GM12892 (cell line): Measurements from ENCODE around the gene FAM3C.
"Not testable (repeated sequence)": the region's sequence is repeated elsewhere in the genome, so short reads cannot be mapped to it uniquely, and the experiment has no call there.

Experiments used
- DNase-seq: peaks from one replicate; pipeline ENCODE4 v3.0.0; 2011; ENCODE audit not compliant: insufficient read length
- FAIRE-seq: peaks from 2 replicates; lab custom pipeline; 2011; peaks lifted over from hg19 to GRCh38; lab: Jason Lieb, UNC
- POLR2A ChIP-seq: IDR thresholded peaks from 2 replicates; pipeline ENCODE4 v1.6.1; 2011; ENCODE audit warnings: low read depth, low read length, control low read depth
- POLR2AphosphoS5 ChIP-seq: IDR thresholded peaks from 2 replicates; pipeline ENCODE4 v1.6.1; 2011; ENCODE audit warnings: low read depth, low read length, control low read depth
- TAF1 ChIP-seq: IDR thresholded peaks from 2 replicates; pipeline ENCODE4 v1.6.1; 2011; ENCODE audit warnings: low read depth, mild to moderate bottlenecking, control low read depth, low read length, borderline replicate concordance

Gene FAM3C

GRCh38 chr7:121429798-121430197 is 33.7 kb upstream of the FAM3C start:
- no peak for DNase-seq
- FAIRE-seq = no peak
- TF ChIP-seq POLR2A (no peak), TAF1 (no peak), POLR2AphosphoS5 (no peak)

DNA sequence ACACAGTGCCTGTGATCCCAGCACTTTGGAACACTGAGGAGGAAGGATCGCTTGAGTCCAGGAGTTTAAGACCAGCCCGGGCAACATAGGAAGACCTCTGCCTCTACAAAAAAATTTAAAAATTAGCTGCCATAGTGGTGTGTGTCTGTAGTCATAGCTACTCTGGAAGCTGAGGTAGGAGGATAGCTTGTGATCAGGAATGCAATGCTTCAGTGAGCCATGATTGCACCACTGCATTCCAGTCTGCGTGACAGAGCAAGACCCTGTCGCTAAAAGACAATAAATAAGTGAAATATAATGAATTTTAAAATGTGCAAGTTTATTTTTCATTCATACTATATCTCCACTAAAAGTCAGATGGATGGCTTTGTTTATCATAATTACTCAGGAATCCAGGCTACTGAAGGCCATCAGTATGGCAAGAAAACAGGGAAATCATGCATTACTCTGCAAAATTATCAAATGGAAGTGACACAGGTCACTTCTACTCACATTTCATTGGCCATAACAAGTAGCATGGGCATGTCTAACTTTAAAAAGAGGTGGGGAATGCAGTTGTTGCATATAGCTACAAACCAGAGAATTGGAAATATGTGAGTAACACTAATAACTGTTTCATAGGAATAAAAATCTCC is 32.9 kb upstream of the FAM3C start:
- no peak for FAIRE-seq
- no peak for TF ChIP-seq POLR2A
- no peak for TF ChIP-seq TAF1
- no peak for TF ChIP-seq POLR2AphosphoS5
- DNase-seq = no peak

- not testable (repeated sequence) for FAIRE-seq, DNase-seq
Measured at GRCh38 chr7:121421743-121422142, 25.6 kb upstream of the FAM3C start.

DNA sequence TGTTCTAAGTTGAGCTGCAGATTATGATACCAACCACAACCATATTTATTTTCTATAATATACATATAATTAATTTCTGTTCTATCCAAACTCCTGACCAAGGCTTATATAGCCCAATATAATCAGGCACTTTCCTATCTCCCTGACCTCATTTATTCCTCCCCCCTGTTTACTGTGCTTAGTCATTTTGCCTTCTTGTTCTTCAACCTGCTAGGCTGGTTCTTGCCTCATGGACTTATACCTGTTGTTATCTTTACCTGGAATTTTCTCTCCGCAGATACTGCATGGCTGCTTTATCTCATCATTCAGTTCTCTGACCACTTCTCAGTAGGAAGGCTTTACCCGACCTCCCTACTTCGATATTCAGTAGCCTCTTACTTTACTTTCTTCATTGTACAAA is 24.9 kb upstream of the FAM3C start:
- no peak for TF ChIP-seq POLR2AphosphoS5
- no peak for TF ChIP-seq TAF1
- TF ChIP-seq POLR2A = no peak
- DNase-seq = no peak
- FAIRE-seq = no peak

DNA sequence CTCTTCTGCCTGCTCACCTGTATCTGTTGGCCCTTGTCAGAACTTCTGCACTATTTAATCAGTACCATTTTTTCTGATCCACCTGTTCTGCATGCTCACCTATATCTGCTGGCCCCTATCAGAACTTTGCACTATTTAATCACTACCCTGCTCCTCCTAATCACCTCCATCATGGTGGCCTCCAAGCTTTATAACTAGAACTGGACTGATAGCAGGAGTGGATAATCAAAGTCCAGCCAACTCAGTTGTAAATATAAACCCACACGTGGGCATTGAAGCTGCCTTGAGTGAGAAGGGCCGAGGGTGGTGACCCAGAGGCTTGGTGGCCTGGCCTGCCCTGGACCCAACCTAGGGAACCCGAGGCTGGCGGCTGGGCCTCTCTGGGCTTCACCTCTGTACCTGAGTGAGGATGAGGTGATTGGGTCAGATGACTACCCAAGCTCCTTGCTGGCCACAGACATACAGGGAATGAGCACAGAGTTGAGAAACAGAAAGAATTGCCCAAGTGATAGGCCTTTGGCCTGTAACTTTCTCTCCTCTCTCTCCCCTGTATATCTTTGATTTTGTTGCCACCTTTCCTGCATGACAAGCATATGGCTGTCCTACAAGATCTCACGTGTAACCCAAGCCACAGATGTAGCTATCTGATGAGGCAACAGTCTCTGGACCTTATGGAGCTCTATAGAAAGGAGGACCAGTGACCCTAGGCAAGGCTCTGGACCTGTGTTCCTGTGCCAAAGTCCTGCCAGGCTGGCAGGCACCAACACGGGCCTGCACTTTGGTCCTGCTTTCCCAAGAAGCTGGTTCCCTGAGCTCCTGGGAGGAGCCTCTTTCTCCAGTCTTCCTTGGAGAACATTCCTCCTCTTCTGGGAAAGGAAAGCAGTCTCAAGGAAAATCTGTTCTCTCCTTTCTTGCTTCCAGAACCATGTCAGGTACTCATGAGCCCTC is 23.4 kb upstream of the FAM3C start:
- no peak for DNase-seq
- TF ChIP-seq POLR2A (no peak), POLR2AphosphoS5 (no peak), TAF1 (no peak)
- FAIRE-seq = no peak

DNA sequence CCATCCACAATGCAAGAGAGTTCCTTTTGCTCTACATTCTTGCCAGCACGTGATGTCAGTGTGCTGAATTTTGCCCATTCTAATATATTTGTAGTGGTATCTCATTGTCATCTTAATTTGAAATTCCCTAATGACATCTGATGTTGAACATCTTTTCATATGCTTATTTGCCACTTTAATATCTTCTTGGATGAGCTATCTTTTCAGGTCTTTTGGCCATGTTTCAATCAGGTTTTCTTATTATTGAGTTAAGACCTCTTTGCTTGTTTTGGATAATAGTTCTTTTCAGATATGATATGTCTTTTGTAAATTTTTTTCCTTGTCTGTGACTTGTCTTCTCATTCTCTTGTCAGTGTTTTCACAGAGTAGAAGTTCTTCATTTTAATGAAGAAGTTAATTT is 20.4 kb upstream of the FAM3C start:
- DNase-seq = no peak

GRCh38 chr7:121414436-121414835 is 18.3 kb upstream of the FAM3C start:
- TF ChIP-seq TAF1 (no peak), POLR2A (no peak), POLR2AphosphoS5 (no peak)
- no peak for FAIRE-seq
- no peak for DNase-seq

More for the DNA sequence above, 20.4 kb upstream of the FAM3C start:
- no peak for TF ChIP-seq POLR2A
- no peak for TF ChIP-seq POLR2AphosphoS5
- TF ChIP-seq TAF1 = no peak
- FAIRE-seq = no peak

- TF ChIP-seq TAF1 (no peak), POLR2AphosphoS5 (no peak), POLR2A (no peak)
- DNase-seq (no peak), FAIRE-seq (no peak)
Measured at GRCh38 chr7:121411597-121411979, 15.5 kb upstream of the FAM3C start.

GRCh38 chr7:121410829-121411596 is 14.9 kb upstream of the FAM3C start:
- no peak for FAIRE-seq
- no peak for DNase-seq
- no peak for TF ChIP-seq POLR2AphosphoS5
- TF ChIP-seq POLR2A = no peak
- TF ChIP-seq TAF1 = no peak

GRCh38 chr7:121406944-121407343 is 10.8 kb upstream of the FAM3C start:
- FAIRE-seq (no peak), DNase-seq (no peak)
- TF ChIP-seq POLR2A (no peak), POLR2AphosphoS5 (no peak), TAF1 (no peak)

DNA sequence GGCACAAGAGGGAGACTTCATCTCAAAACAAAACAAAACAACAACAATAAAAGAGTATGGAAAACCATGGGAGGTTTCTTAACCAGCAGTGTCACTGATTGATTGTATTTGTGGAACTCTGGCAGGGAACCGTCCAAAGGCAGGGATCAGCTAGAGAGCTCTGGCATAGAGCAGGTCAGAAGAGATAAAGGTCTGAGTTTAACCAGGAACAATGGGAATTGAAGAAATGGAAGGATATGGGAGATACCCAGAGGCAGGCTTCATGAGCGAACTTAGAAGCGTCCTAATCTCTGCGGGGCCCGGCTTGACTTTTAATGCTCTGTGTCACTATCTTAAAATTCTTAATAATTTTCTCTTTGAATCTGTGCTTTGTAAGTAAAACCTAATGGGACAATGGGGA is 10.4 kb upstream of the FAM3C start:
- DNase-seq = no peak
- no peak for TF ChIP-seq TAF1
- FAIRE-seq = no peak
